K562 (cell line): Measurements from ENCODE around the gene PHF21A. TPM values are rescaled to one million over a fixed set of nuclear protein-coding genes. Genes with fewer than 3 reads are reported as not detected.

Experiments
- ATAC-seq: fragments of 200-7000 bp; cut with Tn5 transposase; 3 replicates; pipeline ENCODE4 v1.9.1; 2020; ENCODE audit warnings: moderate library complexity
- BruUV-seq: library from RNA; stranded (reverse); fragments of 400-500 nt; replicated peaks from 2 replicates; lab custom pipeline; 2021; lab: Mats Ljungman, UMichigan
- CTCF ChIA-PET: fragments of 300-600 bp; formaldehyde crosslinking; extraction: SDS; loops from one replicate; lab custom pipeline; 2021; ENCODE audit warnings: low intra/inter-chr PET ratio; lab: Yijun Ruan, JAX
- POLR2A ChIA-PET: fragments of 300-600, 350-650 bp; sonication (Branson Sonifier 250); formaldehyde crosslinking; extraction: SDS; loops from one replicate; lab custom pipeline; 2021; ENCODE audit warnings: antibody characterized with exemption, inconsistent platforms; lab: Yijun Ruan, JAX
- DNase-seq, 4 experiments: peaks; one replicate each; pipeline versions ENCODE4 v3.0.0 to v3.0.0-alpha.2; 2011 to 2018; ENCODE audit warnings: low spot score in 3 of 4, mixed read lengths in 3 of 4; ENCODE audit errors: extremely low read depth in 1 of 4
- FAIRE-seq: peaks from 2 replicates; lab custom pipeline; 2011; peaks lifted over from hg19 to GRCh38; lab: Jason Lieb, UNC
- H2AFZ ChIP-seq: 2 replicates; pipeline ENCODE4 v1.6.0; 2011; ENCODE audit warnings: low read depth, low read length, control low read depth, inconsistent platforms
- H3K27ac ChIP-seq: fragments of 200-600 bp; 3 replicates; pipeline ENCODE4 v1.8.0; 2011; ENCODE audit warnings: low read depth, mild to moderate bottlenecking, control low read depth, inconsistent platforms, low read length, moderate library complexity, mixed read lengths; ENCODE audit errors: extremely low read depth
- H3K27me3 ChIP-seq, 2 experiments: fragments of 300-600 bp in 1 of 2; 2 replicates in 1 of 2; 3 replicates in 1 of 2; pipeline versions ENCODE4 v1.6.0 to v1.8.0; 2011; ENCODE audit warnings: inconsistent platforms in 2 of 2, low read length in 2 of 2, mild to moderate bottlenecking in 1 of 2, mixed read lengths in 1 of 2, moderate library complexity in 1 of 2; ENCODE audit not compliant: control insufficient read depth in 2 of 2, insufficient read depth in 2 of 2
- H3K36me3 ChIP-seq: fragments of 300-600 bp; 3 replicates; pipeline ENCODE4 v1.8.0; 2011; ENCODE audit warnings: mild to moderate bottlenecking, low read length, inconsistent platforms; ENCODE audit not compliant: control insufficient read depth, insufficient read depth
- H3K4me1 ChIP-seq, 2 experiments: fragments of 200-600 bp in 1 of 2; replicated peaks in 1 of 2; 2 replicates in 1 of 2; 3 replicates in 1 of 2; pipeline versions ENCODE4 v1.5.1 to v1.8.0; 2011; ENCODE audit warnings: inconsistent platforms in 2 of 2, low read length in 2 of 2, mild to moderate bottlenecking in 1 of 2, mixed read lengths in 1 of 2, moderate library complexity in 1 of 2; ENCODE audit not compliant: control insufficient read depth in 2 of 2, insufficient read depth in 2 of 2
- H3K4me2 ChIP-seq: 2 replicates; pipeline ENCODE4 v1.6.1; 2011; ENCODE audit warnings: low read length, control low read depth, inconsistent platforms, mixed read lengths; ENCODE audit not compliant: insufficient read depth
- H3K4me3 ChIP-seq: fragments of 200-600 bp; sonication (generic), shearing (Covaris generic); 2 replicates; pipeline ENCODE4 v1.5.1; 2016; ENCODE audit warnings: control low read depth, inconsistent platforms
- H3K79me2 ChIP-seq: fragments of 200-600 bp; 3 replicates; pipeline ENCODE4 v1.8.0; 2011; ENCODE audit warnings: low read length, inconsistent platforms; ENCODE audit not compliant: control insufficient read depth, insufficient read depth
- H3K9ac ChIP-seq, 2 experiments: 2 replicates each; pipeline versions ENCODE4 v1.6.0 to v1.6.1; 2011; ENCODE audit warnings: low read depth in 2 of 2, low read length in 2 of 2, control low read depth in 1 of 2, inconsistent platforms in 1 of 2, mild to moderate bottlenecking in 1 of 2, mixed read lengths in 1 of 2; ENCODE audit not compliant: insufficient read depth in 1 of 2
- H3K9me1 ChIP-seq: one replicate; pipeline ENCODE4 v1.6.0; 2011; ENCODE audit warnings: inconsistent platforms, mild to moderate bottlenecking, low read length, moderate library complexity; ENCODE audit not compliant: control insufficient read depth, insufficient read depth
- H3K9me3 ChIP-seq: replicated peaks from 2 replicates; pipeline ENCODE4 v1.5.1; 2011; ENCODE audit warnings: low read depth, low read length, inconsistent platforms; ENCODE audit not compliant: control insufficient read depth, insufficient read depth
- H4K20me1 ChIP-seq: replicated peaks from 2 replicates; pipeline ENCODE4 v1.6.1; 2011; ENCODE audit warnings: low read length, inconsistent platforms, mixed read lengths; ENCODE audit not compliant: control insufficient read depth, insufficient read depth
- EP300 ChIP-seq: IDR thresholded peaks from 2 replicates; pipeline ENCODE4 v1.6.1; 2012; ENCODE audit warnings: low read length, improper control_type of control experiment
- HMGN3 ChIP-seq: IDR thresholded peaks from 2 replicates; pipeline ENCODE4 v1.6.1; 2011; ENCODE audit warnings: borderline replicate concordance, low read depth, mild to moderate bottlenecking, mixed read lengths, low read length; ENCODE audit not compliant: insufficient read length; ENCODE audit errors: extremely low read depth
- HNRNPUL1 ChIP-seq: fragments of 200-400 bp; formaldehyde crosslinking; IDR thresholded peaks from 2 replicates; pipeline ENCODE4 v1.6.1; 2017; ENCODE audit warnings: low read length
- KHSRP ChIP-seq: fragments of 450-650 bp; IDR thresholded peaks from 2 replicates; pipeline ENCODE4 v1.6.1; 2017
- POLR2G ChIP-seq: fragments of 200-400 bp; formaldehyde crosslinking; IDR thresholded peaks from 2 replicates; pipeline ENCODE4 v1.6.1; 2017; ENCODE audit warnings: low read depth, mild to moderate bottlenecking, antibody characterized with exemption, low read length, moderate library complexity
- SREBF2 ChIP-seq: sonication (generic); formaldehyde crosslinking; IDR thresholded peaks from 2 replicates; pipeline ENCODE4 v1.4.0; 2020; ENCODE audit warnings: mild to moderate bottlenecking, missing genetic modification reagents
- U2AF2 ChIP-seq: fragments of 200-400 bp; formaldehyde crosslinking; optimal IDR thresholded peaks from 2 replicates; pipeline ENCODE3; 2017; ENCODE audit warnings: low read depth, mild to moderate bottlenecking, low read length
- ZC3H4 ChIP-seq: sonication (generic); formaldehyde crosslinking; IDR thresholded peaks from 2 replicates; pipeline ENCODE4 v1.9.0; 2021; ENCODE audit warnings: missing genetic modification reagents, borderline replicate concordance
- ZNF41 ChIP-seq: fragments of 250-450 bp; sonication (Bioruptor Pico); conservative IDR thresholded peaks from 2 replicates; pipeline ENCODE4 v1.4.0; 2020; ENCODE audit warnings: mild to moderate bottlenecking
- WGBS: fragments of 100-300 bp; shearing (Covaris generic); methylation state at CpG from one replicate; pipeline ENCODE4 v1.1.6; 2016; ENCODE audit warnings: low coverage, mixed read lengths; ENCODE audit not compliant: insufficient coverage; ENCODE audit errors: missing lambda C conversion rate; 5-methylcytosine and 5-hydroxymethylcytosine counted together
- in situ Hi-C: fragments of 300-500 bp; cut with MboI; formaldehyde crosslinking; loops from 4 replicates; pipeline ENCODE4 v1.15.0; 2018; ENCODE audit warnings: inconsistent platforms, mixed read lengths
- intact Hi-C: fragments of 100-400 bp; cut with micrococcal nuclease; formaldehyde crosslinking; loops from 2 replicates; pipeline ENCODE4 v1.14.2; 2022
- polyA plus RNA-seq, 8 experiments: library from polyadenylated mRNA; depleted of rRNA in 4 of 8; stranded (reverse) in 5 of 8; unstranded in 3 of 8; fragments of >200 nt; fragmentation: Nextera tagmentation in 2 of 8; fragmentation: Illumina TruSeq in 1 of 8; extraction: Ambion mirVana in 2 of 8; extraction: Trizol in 1 of 8; gene quantifications; 2 replicates each; pipeline versions ENCODE4 v1.2.1 to v1.2.3, GENCODE V29; 2011 to 2014; ENCODE audit warnings: inconsistent platforms in 1 of 8, missing spikeins in 1 of 8
- total RNA-seq, 7 experiments: library from RNA; depleted of rRNA in 6 of 7; stranded (reverse); fragments of >200 nt in 6 of 7; fragmentation: Illumina TruSeq in 2 of 7; extraction: Trizol in 2 of 7; gene quantifications; 2 replicates each; pipeline versions ENCODE4 v1.2.1 to v1.2.3, GENCODE V29; 2011 to 2021; ENCODE audit warnings: low replicate concordance in 1 of 7
- TF ChIP-seq, protein P1 (sequence below): fragments of 450-650 bp; formaldehyde crosslinking; IDR thresholded peaks from 2 replicates; pipeline ENCODE4 v1.4.0; 2020; ENCODE audit warnings: mild to moderate bottlenecking, moderate library complexity
- TF ChIP-seq, protein P2 (sequence below): fragments of 250-450 bp; sonication (Bioruptor Pico); IDR thresholded peaks from 2 replicates; pipeline ENCODE4 v1.4.0; 2020; ENCODE audit warnings: mild to moderate bottlenecking, moderate library complexity
- TF ChIP-seq, protein P3 (sequence below): fragments of 450-650 bp; IDR thresholded peaks from 2 replicates; pipeline ENCODE4 v1.6.1; 2018; ENCODE audit warnings: mild to moderate bottlenecking, low read depth; ENCODE audit not compliant: partially characterized antibody

PHF21A gene
- total and polyA plus RNA-seq, 9 of the 15 experiments (the other 6 are each of a cell fraction or from before 2014, with no cell fraction given) = 1.5 to 32.4 (median 10.7) TPM

DNA sequence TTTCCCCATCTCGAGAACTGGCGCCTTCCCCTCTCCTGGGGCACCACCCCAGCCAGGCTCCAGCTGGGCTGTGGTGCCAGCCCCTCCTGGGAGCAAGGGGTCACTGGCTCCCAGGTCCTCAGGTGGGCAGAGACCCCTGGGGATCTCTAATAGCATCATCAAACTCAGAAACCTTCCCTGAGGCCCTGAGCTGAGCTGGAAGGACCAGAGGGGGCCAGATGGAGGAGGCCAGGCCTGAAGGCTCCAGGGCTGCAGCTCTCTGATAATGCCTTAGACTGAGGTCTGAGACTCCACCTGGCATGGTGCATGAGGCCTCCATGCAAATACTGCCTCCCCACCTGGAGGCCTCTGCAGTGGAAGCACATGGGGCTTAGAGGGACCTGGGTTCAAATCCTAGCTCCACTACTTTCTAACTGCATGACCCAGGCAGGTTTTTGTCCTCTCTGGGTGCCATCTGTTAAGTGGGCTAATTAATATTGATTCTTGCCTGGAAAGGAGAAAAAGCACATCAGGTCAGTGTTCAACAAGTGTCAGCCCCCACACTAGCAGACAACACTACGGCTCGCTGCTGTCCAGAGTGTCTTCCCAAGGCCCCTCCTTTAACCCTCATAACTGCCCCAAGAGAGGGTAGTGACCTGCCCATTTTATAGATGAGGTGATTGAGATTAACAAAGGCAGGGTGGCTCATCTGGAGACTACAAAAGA lies 234.3 kb downstream of the PHF21A start:
- no TSS peak for BruUV-seq
- TF ChIP-seq U2AF2 (no peak), EP300 (no peak), ZNF41 (CRISPR knock-in tag) (no peak), HNRNPUL1 (no peak), HMGN3 (no peak), KHSRP (no peak), SREBF2 (no peak), POLR2G (no peak), ZC3H4 (CRISPR knock-in tag) (no peak)
- TF ChIP-seq, protein P1, sequence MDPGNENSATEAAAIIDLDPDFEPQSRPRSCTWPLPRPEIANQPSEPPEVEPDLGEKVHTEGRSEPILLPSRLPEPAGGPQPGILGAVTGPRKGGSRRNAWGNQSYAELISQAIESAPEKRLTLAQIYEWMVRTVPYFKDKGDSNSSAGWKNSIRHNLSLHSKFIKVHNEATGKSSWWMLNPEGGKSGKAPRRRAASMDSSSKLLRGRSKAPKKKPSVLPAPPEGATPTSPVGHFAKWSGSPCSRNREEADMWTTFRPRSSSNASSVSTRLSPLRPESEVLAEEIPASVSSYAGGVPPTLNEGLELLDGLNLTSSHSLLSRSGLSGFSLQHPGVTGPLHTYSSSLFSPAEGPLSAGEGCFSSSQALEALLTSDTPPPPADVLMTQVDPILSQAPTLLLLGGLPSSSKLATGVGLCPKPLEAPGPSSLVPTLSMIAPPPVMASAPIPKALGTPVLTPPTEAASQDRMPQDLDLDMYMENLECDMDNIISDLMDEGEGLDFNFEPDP (CRISPR knock-in tag) = no peak
- TF ChIP-seq, protein P2, sequence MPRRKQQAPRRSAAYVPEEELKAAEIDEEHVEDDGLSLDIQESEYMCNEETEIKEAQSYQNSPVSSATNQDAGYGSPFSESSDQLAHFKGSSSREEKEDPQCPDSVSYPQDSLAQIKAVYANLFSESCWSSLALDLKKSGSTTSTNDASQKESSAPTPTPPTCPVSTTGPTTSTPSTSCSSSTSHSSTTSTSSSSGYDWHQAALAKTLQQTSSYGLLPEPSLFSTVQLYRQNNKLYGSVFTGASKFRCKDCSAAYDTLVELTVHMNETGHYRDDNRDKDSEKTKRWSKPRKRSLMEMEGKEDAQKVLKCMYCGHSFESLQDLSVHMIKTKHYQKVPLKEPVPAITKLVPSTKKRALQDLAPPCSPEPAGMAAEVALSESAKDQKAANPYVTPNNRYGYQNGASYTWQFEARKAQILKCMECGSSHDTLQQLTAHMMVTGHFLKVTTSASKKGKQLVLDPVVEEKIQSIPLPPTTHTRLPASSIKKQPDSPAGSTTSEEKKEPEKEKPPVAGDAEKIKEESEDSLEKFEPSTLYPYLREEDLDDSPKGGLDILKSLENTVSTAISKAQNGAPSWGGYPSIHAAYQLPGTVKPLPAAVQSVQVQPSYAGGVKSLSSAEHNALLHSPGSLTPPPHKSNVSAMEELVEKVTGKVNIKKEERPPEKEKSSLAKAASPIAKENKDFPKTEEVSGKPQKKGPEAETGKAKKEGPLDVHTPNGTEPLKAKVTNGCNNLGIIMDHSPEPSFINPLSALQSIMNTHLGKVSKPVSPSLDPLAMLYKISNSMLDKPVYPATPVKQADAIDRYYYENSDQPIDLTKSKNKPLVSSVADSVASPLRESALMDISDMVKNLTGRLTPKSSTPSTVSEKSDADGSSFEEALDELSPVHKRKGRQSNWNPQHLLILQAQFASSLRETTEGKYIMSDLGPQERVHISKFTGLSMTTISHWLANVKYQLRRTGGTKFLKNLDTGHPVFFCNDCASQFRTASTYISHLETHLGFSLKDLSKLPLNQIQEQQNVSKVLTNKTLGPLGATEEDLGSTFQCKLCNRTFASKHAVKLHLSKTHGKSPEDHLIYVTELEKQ (CRISPR knock-in tag) = no peak
- TF ChIP-seq, protein P3, sequence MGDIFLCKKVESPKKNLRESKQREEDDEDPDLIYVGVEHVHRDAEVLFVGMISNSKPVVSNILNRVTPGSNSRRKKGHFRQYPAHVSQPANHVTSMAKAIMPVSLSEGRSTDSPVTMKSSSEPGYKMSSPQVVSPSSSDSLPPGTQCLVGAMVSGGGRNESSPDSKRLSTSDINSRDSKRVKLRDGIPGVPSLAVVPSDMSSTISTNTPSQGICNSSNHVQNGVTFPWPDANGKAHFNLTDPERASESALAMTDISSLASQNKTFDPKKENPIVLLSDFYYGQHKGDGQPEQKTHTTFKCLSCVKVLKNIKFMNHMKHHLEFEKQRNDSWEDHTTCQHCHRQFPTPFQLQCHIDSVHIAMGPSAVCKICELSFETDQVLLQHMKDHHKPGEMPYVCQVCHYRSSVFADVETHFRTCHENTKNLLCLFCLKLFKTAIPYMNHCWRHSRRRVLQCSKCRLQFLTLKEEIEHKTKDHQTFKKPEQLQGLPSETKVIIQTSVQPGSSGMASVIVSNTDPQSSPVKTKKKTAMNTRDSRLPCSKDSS = no peak

More for the DNA sequence above, 234.3 kb downstream of the PHF21A start:
- Histone ChIP-seq H3K9me1 (no peaks in the 10 kb centered on the region), H3K4me2 (no peak overlapping the region), H2AFZ (no peak overlapping the region), H4K20me1 (peaks cover 29% of the 10 kb centered on the region), H3K9me3 (no peaks in the 10 kb centered on the region), H3K9ac (no peak overlapping the region), H3K4me3 (no peak overlapping the region), H3K4me1 (peaks cover 0 to 18% of the 10 kb centered on the region in 2 experiments; a peak in 3 of 5 replicates), H3K27me3 (no peaks in the 10 kb centered on the region; a peak in 1 of 5 replicates), H3K27ac (no peak overlapping the region), H3K36me3 (peaks cover 6% of the 10 kb centered on the region; the same call in 2 of the 3 replicates), H3K79me2 (no peaks in the 10 kb centered on the region)
- POLR2A ChIA-PET = interaction anchor here (1.0 kb wide), 1 partner anchor 37 kb away, joined by 3 read pairs; no protein-coding TSS in a partner anchor
- intact Hi-C loops (no loop called here), in situ Hi-C loops (no loop called here)
- no peak for DNase-seq
- CTCF ChIA-PET = no interaction called here
- WGBS = 64% methylated on average over 4 of the region's 4 CpGs
- FAIRE-seq = no peak
- no peak for ATAC-seq
